BE2C (cell line): Measurements from ENCODE around the gene CACNG7.
A peak's percentile ranks its signal among the peaks of the same experiment; 100 is the strongest.
"Not testable (repeated sequence)": the region's sequence is repeated elsewhere in the genome, so short reads cannot be mapped to it uniquely, and the experiment has no call there.

Experiments
- DNase-seq: peaks from one replicate; pipeline ENCODE4 v3.0.0-alpha.2; 2020
- H3K27me3 ChIP-seq: fragments of 250-450 bp; sonication (Bioruptor Pico); 2 replicates; pipeline ENCODE4 v1.5.1; 2020; ENCODE audit warnings: mild to moderate bottlenecking
- H3K36me3 ChIP-seq: fragments of 250-450 bp; sonication (Bioruptor Pico); 2 replicates; pipeline ENCODE4 v1.5.1; 2020; ENCODE audit warnings: mild to moderate bottlenecking
- H3K4me1 ChIP-seq: fragments of 250-450 bp; sonication (Bioruptor Pico); 2 replicates; pipeline ENCODE4 v1.5.1; 2020
- H3K4me3 ChIP-seq: 2 replicates; pipeline ENCODE4 v1.5.1; 2011; ENCODE audit warnings: low read depth, low read length
- H3K9me3 ChIP-seq: fragments of 250-450 bp; sonication (Bioruptor Pico); 2 replicates; pipeline ENCODE4 v1.5.1; 2020
- CTCF ChIP-seq: IDR thresholded peaks from 2 replicates; pipeline ENCODE4 v1.5.1; 2012; ENCODE audit warnings: mild to moderate bottlenecking, low read depth, low read length

Gene CACNG7

GRCh38 chr19:53945998-53946397 is 36.9 kb downstream of the CACNG7 start:
- H3K4me1 ChIP-seq, result no peaks in the 10 kb centered on the region
- H3K36me3 ChIP-seq, result no peaks in the 10 kb centered on the region
- H3K9me3 ChIP-seq, result no peaks in the 10 kb centered on the region
- H3K27me3 ChIP-seq, result no peaks in the 10 kb centered on the region; the same call in none of the 2 replicates
- H3K4me3 ChIP-seq, result no peak overlapping the region
- no peak for DNase-seq
- TF ChIP-seq CTCF, result no peak

GRCh38 chr19:53947624-53948023 is 38.5 kb downstream of the CACNG7 start:
- Histone ChIP-seq H3K27me3 (no peaks in the 10 kb centered on the region; the same call in none of the 2 replicates), H3K4me1 (no peaks in the 10 kb centered on the region), H3K4me3 (no peak overlapping the region), H3K36me3 (no peaks in the 10 kb centered on the region), H3K9me3 (no peaks in the 10 kb centered on the region)
- DNase-seq, result no peak
- TF ChIP-seq CTCF, result peak; percentile 46

GRCh38 chr19:53948611-53949010 is 39.5 kb downstream of the CACNG7 start:
- not testable (repeated sequence) for H3K9me3 ChIP-seq, H3K4me3 ChIP-seq, H3K27me3 ChIP-seq, H3K36me3 ChIP-seq, H3K4me1 ChIP-seq, DNase-seq

GRCh38 chr19:53951436-53951835 is 42.4 kb downstream of the CACNG7 start:
- Histone ChIP-seq H3K36me3 (no peaks in the 10 kb centered on the region), H3K9me3 (no peaks in the 10 kb centered on the region), H3K27me3 (peaks cover 9% of the 10 kb centered on the region), H3K4me1 (no peaks in the 10 kb centered on the region), H3K4me3 (no peak overlapping the region)
- no peak for TF ChIP-seq CTCF
- no peak for DNase-seq

GRCh38 chr19:53951947-53952346 is 42.9 kb downstream of the CACNG7 start:
- DNase-seq, result no peak
- no peak for TF ChIP-seq CTCF
- Histone ChIP-seq H3K4me1 (no peaks in the 10 kb centered on the region), H3K9me3 (no peaks in the 10 kb centered on the region), H3K4me3 (no peak overlapping the region), H3K36me3 (no peaks in the 10 kb centered on the region), H3K27me3 (peaks cover 9% of the 10 kb centered on the region)

- no peaks in the 10 kb centered on the region for H3K4me1 ChIP-seq
- TF ChIP-seq CTCF, result no peak
- no peaks in the 10 kb centered on the region for H3K36me3 ChIP-seq
Observed at GRCh38 chr19:53953383-53953782, 44.3 kb downstream of the CACNG7 start.

More at GRCh38 chr19:53953383-53953782, 44.3 kb downstream of the CACNG7 start:
- Histone ChIP-seq H3K27me3 (peaks cover 9% of the 10 kb centered on the region), H3K9me3 (no peaks in the 10 kb centered on the region), H3K4me3 (no peak overlapping the region)
- DNase-seq, result no peak
